K562 (cell line): ENCODE results near the gene DMD. TPM values are rescaled to one million over a fixed set of nuclear protein-coding genes. Genes with fewer than 3 reads are reported as not detected.

Source experiments
- ATAC-seq: fragments of 200-7000 bp; cut with Tn5 transposase; 3 replicates; pipeline ENCODE4 v1.9.1; 2020; ENCODE audit warnings: moderate library complexity
- BruUV-seq: library from RNA; stranded (reverse); fragments of 400-500 nt; replicated peaks from 2 replicates; lab custom pipeline; 2021; lab: Mats Ljungman, UMichigan
- CTCF ChIA-PET: fragments of 300-600 bp; formaldehyde crosslinking; extraction: SDS; loops from one replicate; lab custom pipeline; 2021; ENCODE audit warnings: low intra/inter-chr PET ratio; lab: Yijun Ruan, JAX
- POLR2A ChIA-PET: fragments of 300-600, 350-650 bp; sonication (Branson Sonifier 250); formaldehyde crosslinking; extraction: SDS; loops from one replicate; lab custom pipeline; 2021; ENCODE audit warnings: antibody characterized with exemption, inconsistent platforms; lab: Yijun Ruan, JAX
- DNase-seq, 4 experiments: peaks; one replicate each; pipeline versions ENCODE4 v3.0.0 to v3.0.0-alpha.2; 2011 to 2018; ENCODE audit warnings: low spot score in 3 of 4, mixed read lengths in 3 of 4; ENCODE audit errors: extremely low read depth in 1 of 4
- FAIRE-seq: peaks from 2 replicates; lab custom pipeline; 2011; peaks lifted over from hg19 to GRCh38; lab: Jason Lieb, UNC
- H2AFZ ChIP-seq: 2 replicates; pipeline ENCODE4 v1.6.0; 2011; ENCODE audit warnings: low read depth, low read length, control low read depth, inconsistent platforms
- H3K27ac ChIP-seq: fragments of 200-600 bp; 3 replicates; pipeline ENCODE4 v1.8.0; 2011; ENCODE audit warnings: low read depth, mild to moderate bottlenecking, control low read depth, inconsistent platforms, low read length, moderate library complexity, mixed read lengths; ENCODE audit errors: extremely low read depth
- H3K27me3 ChIP-seq, 2 experiments: fragments of 300-600 bp in 1 of 2; 2 replicates in 1 of 2; 3 replicates in 1 of 2; pipeline versions ENCODE4 v1.6.0 to v1.8.0; 2011; ENCODE audit warnings: inconsistent platforms in 2 of 2, low read length in 2 of 2, mild to moderate bottlenecking in 1 of 2, mixed read lengths in 1 of 2, moderate library complexity in 1 of 2; ENCODE audit not compliant: control insufficient read depth in 2 of 2, insufficient read depth in 2 of 2
- H3K36me3 ChIP-seq: fragments of 300-600 bp; 3 replicates; pipeline ENCODE4 v1.8.0; 2011; ENCODE audit warnings: mild to moderate bottlenecking, low read length, inconsistent platforms; ENCODE audit not compliant: control insufficient read depth, insufficient read depth
- H3K4me1 ChIP-seq, 2 experiments: fragments of 200-600 bp in 1 of 2; replicated peaks in 1 of 2; 2 replicates in 1 of 2; 3 replicates in 1 of 2; pipeline versions ENCODE4 v1.5.1 to v1.8.0; 2011; ENCODE audit warnings: inconsistent platforms in 2 of 2, low read length in 2 of 2, mild to moderate bottlenecking in 1 of 2, mixed read lengths in 1 of 2, moderate library complexity in 1 of 2; ENCODE audit not compliant: control insufficient read depth in 2 of 2, insufficient read depth in 2 of 2
- H3K4me2 ChIP-seq: 2 replicates; pipeline ENCODE4 v1.6.1; 2011; ENCODE audit warnings: low read length, control low read depth, inconsistent platforms, mixed read lengths; ENCODE audit not compliant: insufficient read depth
- H3K4me3 ChIP-seq: fragments of 200-600 bp; sonication (generic), shearing (Covaris generic); 2 replicates; pipeline ENCODE4 v1.5.1; 2016; ENCODE audit warnings: control low read depth, inconsistent platforms
- H3K79me2 ChIP-seq: fragments of 200-600 bp; 3 replicates; pipeline ENCODE4 v1.8.0; 2011; ENCODE audit warnings: low read length, inconsistent platforms; ENCODE audit not compliant: control insufficient read depth, insufficient read depth
- H3K9ac ChIP-seq, 2 experiments: 2 replicates each; pipeline versions ENCODE4 v1.6.0 to v1.6.1; 2011; ENCODE audit warnings: low read depth in 2 of 2, low read length in 2 of 2, control low read depth in 1 of 2, inconsistent platforms in 1 of 2, mild to moderate bottlenecking in 1 of 2, mixed read lengths in 1 of 2; ENCODE audit not compliant: insufficient read depth in 1 of 2
- H3K9me1 ChIP-seq: one replicate; pipeline ENCODE4 v1.6.0; 2011; ENCODE audit warnings: inconsistent platforms, mild to moderate bottlenecking, low read length, moderate library complexity; ENCODE audit not compliant: control insufficient read depth, insufficient read depth
- H3K9me3 ChIP-seq: replicated peaks from 2 replicates; pipeline ENCODE4 v1.5.1; 2011; ENCODE audit warnings: low read depth, low read length, inconsistent platforms; ENCODE audit not compliant: control insufficient read depth, insufficient read depth
- H4K20me1 ChIP-seq: replicated peaks from 2 replicates; pipeline ENCODE4 v1.6.1; 2011; ENCODE audit warnings: low read length, inconsistent platforms, mixed read lengths; ENCODE audit not compliant: control insufficient read depth, insufficient read depth
- AFF4 ChIP-seq: sonication (generic); formaldehyde crosslinking; IDR thresholded peaks from 2 replicates; pipeline ENCODE4 v1.8.0; 2023; ENCODE audit warnings: mild to moderate bottlenecking, missing genetic modification reagents
- ARHGAP35 ChIP-seq: fragments of 450-650 bp; IDR thresholded peaks from 2 replicates; pipeline ENCODE4 v1.6.1; 2018; ENCODE audit not compliant: partially characterized antibody
- KDM5B ChIP-seq: fragments of 200-600 bp; sonication (generic); IDR thresholded peaks from 2 replicates; pipeline ENCODE4 v1.6.1; 2012; ENCODE audit warnings: low read depth, mild to moderate bottlenecking, moderate library complexity, low read length, control low read depth, inconsistent platforms; ENCODE audit not compliant: insufficient replicate concordance
- MECOM ChIP-seq: fragments of 250-450 bp; sonication (Bioruptor Pico); IDR thresholded peaks from 2 replicates; pipeline ENCODE4 v1.8.0; 2022; ENCODE audit warnings: inconsistent platforms
- SMAD3 ChIP-seq: fragments of 450-650 bp; formaldehyde crosslinking; conservative IDR thresholded peaks from 2 replicates; pipeline ENCODE4 v1.4.0; 2020; ENCODE audit warnings: mild to moderate bottlenecking
- STAT5B ChIP-seq: fragments of 250-450 bp; sonication (Bioruptor Pico); IDR thresholded peaks from 2 replicates; pipeline ENCODE4 v1.8.0; 2021; ENCODE audit warnings: mild to moderate bottlenecking, inconsistent platforms
- ZFPM2 ChIP-seq: fragments of 250-450 bp; sonication (Bioruptor Pico); IDR thresholded peaks from 2 replicates; pipeline ENCODE4 v1.5.1; 2022; ENCODE audit warnings: mild to moderate bottlenecking
- WGBS: fragments of 100-300 bp; shearing (Covaris generic); methylation state at CpG from one replicate; pipeline ENCODE4 v1.1.6; 2016; ENCODE audit warnings: low coverage, mixed read lengths; ENCODE audit not compliant: insufficient coverage; ENCODE audit errors: missing lambda C conversion rate; 5-methylcytosine and 5-hydroxymethylcytosine counted together
- in situ Hi-C: fragments of 300-500 bp; cut with MboI; formaldehyde crosslinking; loops from 4 replicates; pipeline ENCODE4 v1.15.0; 2018; ENCODE audit warnings: inconsistent platforms, mixed read lengths
- intact Hi-C: fragments of 100-400 bp; cut with micrococcal nuclease; formaldehyde crosslinking; loops from 2 replicates; pipeline ENCODE4 v1.14.2; 2022
- polyA plus RNA-seq, 8 experiments: library from polyadenylated mRNA; depleted of rRNA in 4 of 8; stranded (reverse) in 5 of 8; unstranded in 3 of 8; fragments of >200 nt; fragmentation: Nextera tagmentation in 2 of 8; fragmentation: Illumina TruSeq in 1 of 8; extraction: Ambion mirVana in 2 of 8; extraction: Trizol in 1 of 8; gene quantifications; 2 replicates each; pipeline versions ENCODE4 v1.2.1 to v1.2.3, GENCODE V29; 2011 to 2014; ENCODE audit warnings: inconsistent platforms in 1 of 8, missing spikeins in 1 of 8
- total RNA-seq, 7 experiments: library from RNA; depleted of rRNA in 6 of 7; stranded (reverse); fragments of >200 nt in 6 of 7; fragmentation: Illumina TruSeq in 2 of 7; extraction: Trizol in 2 of 7; gene quantifications; 2 replicates each; pipeline versions ENCODE4 v1.2.1 to v1.2.3, GENCODE V29; 2011 to 2021; ENCODE audit warnings: low replicate concordance in 1 of 7
- TF ChIP-seq, protein P1 (sequence below), 2 experiments: fragments of 450-650 bp in 1 of 2; sonication (generic) in 1 of 2; formaldehyde crosslinking in 1 of 2; IDR thresholded peaks in 1 of 2; conservative IDR thresholded peaks in 1 of 2; 2 replicates each; pipeline versions ENCODE4 v1.6.1 to v1.8.1; 2016 to 2023; ENCODE audit warnings: mild to moderate bottlenecking in 2 of 2, moderate library complexity in 2 of 2, inconsistent platforms in 1 of 2, missing genetic modification reagents in 1 of 2
- TF ChIP-seq, protein P2 (sequence below): fragments of 200-800 bp; sonication (Bioruptor generic); IDR thresholded peaks from 2 replicates; pipeline ENCODE4 v1.6.1; 2016; ENCODE audit warnings: missing genetic modification characterization, missing compliant biosample characterization

Gene DMD
- total and polyA plus RNA-seq, 9 of the 15 experiments (the other 6 are each of a cell fraction or from before 2014, with no cell fraction given): 3.8 to 20.4 (median 11.4) TPM

- H3K27me3 ChIP-seq: no peaks in the 10 kb centered on the region; a peak in 1 of 5 replicates
- no peak for ATAC-seq
- no peak overlapping the region for H3K4me3 ChIP-seq
- intact Hi-C loops: no loop called here
- ChIA-PET POLR2A (no interaction called here), CTCF (no interaction called here)
- H3K36me3 ChIP-seq: no peaks in the 10 kb centered on the region
- no peaks in the 10 kb centered on the region for H3K9me3 ChIP-seq
- H3K9me1 ChIP-seq: no peaks in the 10 kb centered on the region
- H3K79me2 ChIP-seq: no peaks in the 10 kb centered on the region
- no peaks in the 10 kb centered on the region for H4K20me1 ChIP-seq
- no peaks in the 10 kb centered on the region for H3K4me1 ChIP-seq
- H3K9ac ChIP-seq: no peak overlapping the region
- FAIRE-seq: no peak
- BruUV-seq: no TSS peak
- WGBS: 0% methylated on average over 5 of the region's 5 CpGs
- H3K4me2 ChIP-seq: no peak overlapping the region
- in situ Hi-C loops: no loop called here
- no peak overlapping the region for H3K27ac ChIP-seq
- no peak overlapping the region for H2AFZ ChIP-seq
- DNase-seq: no peak
- no peak for TF ChIP-seq STAT5B (CRISPR knock-in tag)
- TF ChIP-seq, protein P1, sequence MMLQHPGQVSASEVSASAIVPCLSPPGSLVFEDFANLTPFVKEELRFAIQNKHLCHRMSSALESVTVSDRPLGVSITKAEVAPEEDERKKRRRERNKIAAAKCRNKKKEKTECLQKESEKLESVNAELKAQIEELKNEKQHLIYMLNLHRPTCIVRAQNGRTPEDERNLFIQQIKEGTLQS (IDR thresholded peaks at IDR 0.05): no peak
- TF ChIP-seq, protein P1 (CRISPR knock-in tag; conservative IDR thresholded peaks at IDR 0.05): no peak
- no peak for TF ChIP-seq MECOM
- TF ChIP-seq, protein P2, sequence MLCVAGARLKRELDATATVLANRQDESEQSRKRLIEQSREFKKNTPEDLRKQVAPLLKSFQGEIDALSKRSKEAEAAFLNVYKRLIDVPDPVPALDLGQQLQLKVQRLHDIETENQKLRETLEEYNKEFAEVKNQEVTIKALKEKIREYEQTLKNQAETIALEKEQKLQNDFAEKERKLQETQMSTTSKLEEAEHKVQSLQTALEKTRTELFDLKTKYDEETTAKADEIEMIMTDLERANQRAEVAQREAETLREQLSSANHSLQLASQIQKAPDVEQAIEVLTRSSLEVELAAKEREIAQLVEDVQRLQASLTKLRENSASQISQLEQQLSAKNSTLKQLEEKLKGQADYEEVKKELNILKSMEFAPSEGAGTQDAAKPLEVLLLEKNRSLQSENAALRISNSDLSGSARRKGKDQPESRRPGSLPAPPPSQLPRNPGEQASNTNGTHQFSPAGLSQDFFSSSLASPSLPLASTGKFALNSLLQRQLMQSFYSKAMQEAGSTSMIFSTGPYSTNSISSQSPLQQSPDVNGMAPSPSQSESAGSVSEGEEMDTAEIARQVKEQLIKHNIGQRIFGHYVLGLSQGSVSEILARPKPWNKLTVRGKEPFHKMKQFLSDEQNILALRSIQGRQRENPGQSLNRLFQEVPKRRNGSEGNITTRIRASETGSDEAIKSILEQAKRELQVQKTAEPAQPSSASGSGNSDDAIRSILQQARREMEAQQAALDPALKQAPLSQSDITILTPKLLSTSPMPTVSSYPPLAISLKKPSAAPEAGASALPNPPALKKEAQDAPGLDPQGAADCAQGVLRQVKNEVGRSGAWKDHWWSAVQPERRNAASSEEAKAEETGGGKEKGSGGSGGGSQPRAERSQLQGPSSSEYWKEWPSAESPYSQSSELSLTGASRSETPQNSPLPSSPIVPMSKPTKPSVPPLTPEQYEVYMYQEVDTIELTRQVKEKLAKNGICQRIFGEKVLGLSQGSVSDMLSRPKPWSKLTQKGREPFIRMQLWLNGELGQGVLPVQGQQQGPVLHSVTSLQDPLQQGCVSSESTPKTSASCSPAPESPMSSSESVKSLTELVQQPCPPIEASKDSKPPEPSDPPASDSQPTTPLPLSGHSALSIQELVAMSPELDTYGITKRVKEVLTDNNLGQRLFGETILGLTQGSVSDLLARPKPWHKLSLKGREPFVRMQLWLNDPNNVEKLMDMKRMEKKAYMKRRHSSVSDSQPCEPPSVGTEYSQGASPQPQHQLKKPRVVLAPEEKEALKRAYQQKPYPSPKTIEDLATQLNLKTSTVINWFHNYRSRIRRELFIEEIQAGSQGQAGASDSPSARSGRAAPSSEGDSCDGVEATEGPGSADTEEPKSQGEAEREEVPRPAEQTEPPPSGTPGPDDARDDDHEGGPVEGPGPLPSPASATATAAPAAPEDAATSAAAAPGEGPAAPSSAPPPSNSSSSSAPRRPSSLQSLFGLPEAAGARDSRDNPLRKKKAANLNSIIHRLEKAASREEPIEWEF (CRISPR knock-in tag): no peak
- no peak for TF ChIP-seq ARHGAP35
- no peak for TF ChIP-seq SMAD3 (CRISPR knock-in tag)
- no peak for TF ChIP-seq AFF4
- no peak for TF ChIP-seq KDM5B
- TF ChIP-seq ZFPM2 (CRISPR knock-in tag): no peak
Measured at GRCh38 chrX:31112226-31112999, 2098.9 kb downstream of the DMD start.
